CD8-positive, alpha-beta memory T cell (primary cell): ENCODE measurements around the gene LPP. TPM values are rescaled to one million over a fixed set of nuclear protein-coding genes. Genes with fewer than 3 reads are reported as not detected.

Experiments
- CTCF ChIA-PET: fragments of 350-600 bp; sonication (Branson Sonifier 250); formaldehyde crosslinking; loops from one replicate; lab custom pipeline; 2021; ENCODE audit warnings: antibody characterized with exemption; lab: Charles Lee
- POLR2A ChIA-PET: fragments of 350-600 bp; sonication (Branson Sonifier 250); formaldehyde crosslinking; loops from one replicate; lab custom pipeline; 2021; ENCODE audit warnings: antibody characterized with exemption; lab: Charles Lee
- DNase-seq, 5 donors: peaks; one replicate each; pipeline versions ENCODE4 v3.0.0 to v3.0.0-alpha.2; 2020 to 2022; ENCODE audit warnings: mixed read lengths in 1 of 5
- H3K27ac ChIP-seq: one replicate; pipeline ENCODE4 v1.7.0; 2013; ENCODE audit warnings: low read depth, mild to moderate bottlenecking, low read length, moderate library complexity
- H3K27me3 ChIP-seq: 2 replicates; pipeline ENCODE4 v1.7.0; 2013; ENCODE audit warnings: low read length, mild to moderate bottlenecking; ENCODE audit not compliant: insufficient read depth, poor library complexity, severe bottlenecking
- H3K36me3 ChIP-seq: 2 replicates; pipeline ENCODE4 v1.7.0; 2013; ENCODE audit warnings: mild to moderate bottlenecking, low read length, moderate library complexity; ENCODE audit not compliant: insufficient read depth
- H3K4me1 ChIP-seq: 2 replicates; pipeline ENCODE4 v1.7.0; 2013; ENCODE audit warnings: mild to moderate bottlenecking, low read length, moderate library complexity; ENCODE audit not compliant: insufficient read depth
- H3K4me3 ChIP-seq: 2 replicates; pipeline ENCODE4 v1.7.0; 2013; ENCODE audit warnings: mild to moderate bottlenecking, low read length
- H3K9me3 ChIP-seq: 2 replicates; pipeline ENCODE4 v1.7.0; 2013; ENCODE audit warnings: mild to moderate bottlenecking, low read length
- H3K27ac Mint-ChIP-seq, 8 donors: one replicate each; pipeline ENCODE4 v1.8.0; 2020 to 2021; ENCODE audit warnings: mixed read lengths in 8 of 8, mild to moderate bottlenecking in 6 of 8, inconsistent platforms in 3 of 8, moderate library complexity in 3 of 8
- H3K27me3 Mint-ChIP-seq, 2 donors: one replicate each; pipeline ENCODE4 v1.8.0; 2020 to 2021; ENCODE audit warnings: mixed read lengths in 2 of 2, mild to moderate bottlenecking in 1 of 2, moderate library complexity in 1 of 2
- H3K36me3 Mint-ChIP-seq, 3 donors: one replicate each; pipeline ENCODE4 v1.8.0; 2020 to 2021; ENCODE audit warnings: mixed read lengths in 3 of 3, inconsistent platforms in 1 of 3, mild to moderate bottlenecking in 1 of 3
- H3K4me1 Mint-ChIP-seq, 3 donors: one replicate each; pipeline ENCODE4 v1.8.0; 2020 to 2021; ENCODE audit warnings: mixed read lengths in 3 of 3, inconsistent platforms in 1 of 3, mild to moderate bottlenecking in 1 of 3
- H3K4me3 Mint-ChIP-seq, 7 donors: one replicate each; pipeline ENCODE4 v1.8.0; 2020 to 2021; ENCODE audit warnings: mixed read lengths in 7 of 7, mild to moderate bottlenecking in 6 of 7, moderate library complexity in 4 of 7, inconsistent platforms in 2 of 7
- H3K9me3 Mint-ChIP-seq, 5 donors: one replicate each; pipeline ENCODE4 v1.8.0; 2020 to 2022; ENCODE audit warnings: mixed read lengths in 5 of 5, mild to moderate bottlenecking in 3 of 5, moderate library complexity in 2 of 5, inconsistent platforms in 1 of 5
- polyA plus RNA-seq: library from polyadenylated mRNA; unstranded; fragments of 300-500 nt; fragmentation: Illumina TruSeq; gene quantifications from one replicate; pipeline ENCODE4 v1.2.3, GENCODE V29; 2021
- total RNA-seq, 2 experiments: library from RNA; stranded (reverse); gene quantifications; one replicate each; pipeline ENCODE4 v1.2.3, GENCODE V29; 2021

The LPP gene
- total and polyA plus RNA-seq, 3 experiments from 2014 or later: 13.4 to 23.5 (median 18.0) TPM

GRCh38 chr3:188361888-188362287, 207.9 kb downstream of the LPP start:
- Mint-ChIP-seq H3K9me3 (no peaks in the 10 kb centered on the region), H3K27me3 (no peaks in the 10 kb centered on the region), H3K36me3 (peaks cover 0 to 3% (median 0%) of the 10 kb centered on the region in 3 donors), H3K27ac (peak overlapping the region; percentile 23 to 90 (median 82)), H3K4me3 (peak overlapping the region in 6 of 7 donors; percentile 65 to 84 (median 70)), H3K4me1 (peaks cover 56 to 57% (median 57%) of the 10 kb centered on the region in 3 donors)
- no peaks in the 10 kb centered on the region for H3K9me3 ChIP-seq
- peak in 2 of 5 donors; percentile 11 to 21 for DNase-seq
- no peaks in the 10 kb centered on the region for H3K27me3 ChIP-seq
- H3K27ac ChIP-seq: no peak overlapping the region
- H3K4me3 ChIP-seq: no peak overlapping the region
- no peaks in the 10 kb centered on the region for H3K36me3 ChIP-seq
- ChIA-PET CTCF (interaction anchor here (6.0 kb wide), 1 partner anchor 622 kb away, joined by 28 read pairs; no protein-coding TSS in a partner anchor), POLR2A (no interaction called here)
- peaks cover 40% of the 10 kb centered on the region for H3K4me1 ChIP-seq

DNA sequence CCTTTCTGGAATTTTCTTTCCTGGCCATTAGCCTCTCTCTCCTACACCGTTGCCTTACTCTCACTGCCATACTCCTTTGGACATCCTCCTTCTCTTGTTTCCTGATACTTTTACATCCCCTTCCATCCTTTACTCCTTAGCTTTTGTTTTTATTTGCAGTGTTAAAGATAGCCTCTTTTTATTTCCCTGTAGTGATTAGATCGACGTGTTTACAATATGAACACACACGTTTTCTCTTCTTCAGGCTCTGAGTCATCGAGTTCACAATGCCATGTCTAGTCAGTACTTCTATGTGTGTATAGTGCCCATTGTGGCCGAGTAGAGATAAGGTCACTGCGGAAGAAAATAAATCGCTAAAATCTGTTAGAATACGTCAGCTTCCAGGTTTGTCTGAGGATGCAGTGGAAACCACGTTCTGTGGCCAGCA, 208.5 kb downstream of the LPP start:
- no peak overlapping the region for H3K4me3 ChIP-seq
- no peak overlapping the region for H3K27ac ChIP-seq
- ChIA-PET CTCF (interaction anchor here (6.0 kb wide), 1 partner anchor 622 kb away, joined by 28 read pairs; no protein-coding TSS in a partner anchor), POLR2A (no interaction called here)
- peak in 2 of 5 donors; percentile 27 to 45 for DNase-seq
- H3K9me3 ChIP-seq: no peaks in the 10 kb centered on the region
- Mint-ChIP-seq H3K27me3 (no peaks in the 10 kb centered on the region), H3K4me3 (peak overlapping the region; percentile 8 to 84 (median 69)), H3K36me3 (peaks cover 0 to 3% (median 0%) of the 10 kb centered on the region in 3 donors), H3K4me1 (peaks cover 51 to 57% (median 53%) of the 10 kb centered on the region in 3 donors), H3K27ac (peak overlapping the region; percentile 23 to 90 (median 82)), H3K9me3 (no peaks in the 10 kb centered on the region)
- no peaks in the 10 kb centered on the region for H3K36me3 ChIP-seq
- no peaks in the 10 kb centered on the region for H3K27me3 ChIP-seq
- H3K4me1 ChIP-seq: peaks cover 40% of the 10 kb centered on the region

GRCh38 chr3:188365184-188365583, 211.2 kb downstream of the LPP start:
- no peaks in the 10 kb centered on the region for H3K9me3 ChIP-seq
- Mint-ChIP-seq H3K36me3 (peaks cover 0 to 4% (median 0%) of the 10 kb centered on the region in 3 donors), H3K4me3 (no peak overlapping the region), H3K9me3 (no peaks in the 10 kb centered on the region), H3K27me3 (no peaks in the 10 kb centered on the region), H3K4me1 (peaks cover 37 to 45% (median 44%) of the 10 kb centered on the region in 3 donors), H3K27ac (peak overlapping the region in 2 of 8 donors; percentile 29 to 43)
- DNase-seq: no peak
- no peak overlapping the region for H3K27ac ChIP-seq
- no peak overlapping the region for H3K4me3 ChIP-seq
- H3K27me3 ChIP-seq: no peaks in the 10 kb centered on the region
- ChIA-PET CTCF (no interaction called here), POLR2A (interaction anchor here (0.6 kb wide), 1 partner anchor 129 kb away, joined by 19 read pairs; no protein-coding TSS in a partner anchor)
- H3K36me3 ChIP-seq: no peaks in the 10 kb centered on the region
- peaks cover 20% of the 10 kb centered on the region for H3K4me1 ChIP-seq

GRCh38 chr3:188365988-188366698, 212.2 kb downstream of the LPP start:
- no peak overlapping the region for H3K4me3 Mint-ChIP-seq
- H3K4me1 Mint-ChIP-seq: peaks cover 29 to 41% (median 37%) of the 10 kb centered on the region in 3 donors
- no peak overlapping the region for H3K27ac ChIP-seq
- H3K9me3 ChIP-seq: no peaks in the 10 kb centered on the region
- CTCF ChIA-PET: no interaction called here
- POLR2A ChIA-PET: no interaction called here
- H3K27ac Mint-ChIP-seq: peak overlapping the region in 1 of 8 donors; percentile 30
- H3K9me3 Mint-ChIP-seq: no peaks in the 10 kb centered on the region
- peaks cover 15% of the 10 kb centered on the region for H3K4me1 ChIP-seq
- H3K36me3 ChIP-seq: no peaks in the 10 kb centered on the region
- H3K4me3 ChIP-seq: no peak overlapping the region
- no peaks in the 10 kb centered on the region for H3K27me3 Mint-ChIP-seq
- DNase-seq: no peak
- H3K36me3 Mint-ChIP-seq: peaks cover 0 to 11% (median 1%) of the 10 kb centered on the region in 3 donors
- no peaks in the 10 kb centered on the region for H3K27me3 ChIP-seq

- Histone ChIP-seq H3K27ac (no peak overlapping the region), H3K4me1 (peaks cover 3% of the 10 kb centered on the region), H3K9me3 (no peaks in the 10 kb centered on the region), H3K27me3 (no peaks in the 10 kb centered on the region), H3K36me3 (no peaks in the 10 kb centered on the region), H3K4me3 (no peak overlapping the region)
- ChIA-PET CTCF (interaction anchor here (1.3 kb wide), 1 partner anchor 625 kb away, joined by 3 read pairs; no protein-coding TSS in a partner anchor), POLR2A (no interaction called here)
- Mint-ChIP-seq H3K36me3 (peaks cover 0 to 11% (median 1%) of the 10 kb centered on the region in 3 donors), H3K4me3 (no peak overlapping the region), H3K27me3 (no peaks in the 10 kb centered on the region), H3K9me3 (no peaks in the 10 kb centered on the region), H3K27ac (peak overlapping the region in 2 of 8 donors; percentile 27 to 43), H3K4me1 (peaks cover 16 to 28% (median 26%) of the 10 kb centered on the region in 3 donors)
- DNase-seq: no peak
Measured at GRCh38 chr3:188367678-188368077, 213.7 kb downstream of the LPP start.

- no peaks in the 10 kb centered on the region for H3K27me3 ChIP-seq
- H3K27ac Mint-ChIP-seq: peak overlapping the region in 3 of 8 donors; percentile 6 to 63 (median 19)
Measured at GRCh38 chr3:188369526-188369925, 215.6 kb downstream of the LPP start.

DNA sequence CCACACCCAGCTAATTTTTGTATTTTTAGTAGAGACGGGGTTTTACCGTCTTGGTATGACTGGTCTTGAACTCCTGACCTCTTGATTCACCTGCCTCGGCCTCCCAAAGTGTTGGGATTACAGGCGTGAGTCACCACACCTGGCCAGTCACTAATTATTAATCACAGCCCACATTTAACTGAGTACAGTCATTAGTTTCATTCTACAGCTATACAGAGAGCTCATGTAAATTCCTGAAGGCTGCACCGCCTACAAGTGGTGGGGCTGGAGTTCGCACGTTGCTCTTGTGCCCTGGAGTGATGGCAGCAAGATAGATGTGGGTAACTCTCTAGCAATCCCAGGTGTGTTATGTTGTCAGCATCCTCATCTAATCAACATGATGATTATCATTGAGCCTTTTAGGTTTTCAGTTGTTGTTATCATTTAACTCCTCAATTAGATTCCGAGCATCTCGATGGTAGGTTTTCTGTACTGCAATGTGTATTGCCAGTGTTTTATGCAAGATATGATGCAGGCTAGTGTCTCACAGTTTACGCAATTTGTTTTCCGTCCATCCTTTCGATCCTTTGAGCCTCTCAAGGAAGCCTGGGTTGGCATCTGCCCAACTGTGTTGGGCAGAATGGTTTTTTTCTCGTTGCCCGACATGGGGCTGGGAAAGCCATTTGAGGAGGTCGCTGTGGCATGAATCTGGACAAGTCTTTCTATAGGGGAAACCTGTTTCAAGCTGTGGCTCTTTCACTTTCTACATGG, 216.3 kb downstream of the LPP start:
- H3K27ac Mint-ChIP-seq: peak overlapping the region in 2 of 8 donors; percentile 80 to 81
- no peaks in the 10 kb centered on the region for H3K27me3 Mint-ChIP-seq
- Histone ChIP-seq H3K27me3 (no peaks in the 10 kb centered on the region), H3K27ac (no peak overlapping the region), H3K36me3 (no peaks in the 10 kb centered on the region), H3K4me3 (no peak overlapping the region), H3K4me1 (peaks cover 3% of the 10 kb centered on the region), H3K9me3 (no peaks in the 10 kb centered on the region)
- ChIA-PET CTCF (interaction anchor here (1.7 kb wide), 1 partner anchor 11 kb away, joined by 4 read pairs; no protein-coding TSS in a partner anchor), POLR2A (no interaction called here)
- H3K4me1 Mint-ChIP-seq: peaks cover 6 to 24% (median 22%) of the 10 kb centered on the region in 3 donors
- no peak overlapping the region for H3K4me3 Mint-ChIP-seq
- H3K36me3 Mint-ChIP-seq: peaks cover 1 to 8% (median 1%) of the 10 kb centered on the region in 3 donors
- H3K9me3 Mint-ChIP-seq: peaks cover 0 to 3% (median 0%) of the 10 kb centered on the region in 5 donors
- no peak for DNase-seq

More at GRCh38 chr3:188369526-188369925, 215.6 kb downstream of the LPP start:
- peaks cover 3% of the 10 kb centered on the region for H3K4me1 ChIP-seq
- Mint-ChIP-seq H3K36me3 (peaks cover 1 to 11% (median 1%) of the 10 kb centered on the region in 3 donors), H3K9me3 (peaks cover 0 to 3% (median 0%) of the 10 kb centered on the region in 5 donors), H3K4me3 (no peak overlapping the region), H3K27me3 (no peaks in the 10 kb centered on the region), H3K4me1 (peaks cover 7 to 24% (median 22%) of the 10 kb centered on the region in 3 donors)
- no peaks in the 10 kb centered on the region for H3K9me3 ChIP-seq
- no peak overlapping the region for H3K4me3 ChIP-seq
- no peak overlapping the region for H3K27ac ChIP-seq
- DNase-seq: no peak
- POLR2A ChIA-PET: no interaction called here
- CTCF ChIA-PET: interaction anchor here (0.6 to 1.7 kb wide), 2 partner anchors 10 to 402 kb away, joined by 3 to 4 read pairs; no protein-coding TSS in a partner anchor
- no peaks in the 10 kb centered on the region for H3K36me3 ChIP-seq
